ENCODE measurements around the gene C14orf180. TPM values are rescaled to one million over a fixed set of nuclear protein-coding genes. Genes with fewer than 3 reads are reported as not detected.

Gene C14orf180
- polyA plus RNA-seq, 2 of the 4 experiments (the other 2 are of a cell fraction), result not detected

GRCh38 chr14:104546591-104547309, 32.8 kb upstream of the C14orf180 start:
- CTCF ChIA-PET, result interaction anchor here (0.5 to 1.8 kb wide), 5 partner anchors 9 to 452 kb away, joined by 3 to 6 read pairs (median 3); no protein-coding TSS in a partner anchor
- no peaks in the 10 kb centered on the region for H3K4me1 ChIP-seq
- H3K27ac ChIP-seq, result no peak overlapping the region
- ATAC-seq (no peak), FAIRE-seq (no peak), DNase-seq (ENCODE audit: low read depth in 1 of 2, low spot score in 1 of 2) (no peak)
- POLR2A ChIA-PET, result interaction anchor here (0.7 kb wide), 1 partner anchor 9 kb away, joined by 3 read pairs; no protein-coding TSS in a partner anchor
- WGBS (ENCODE audit: missing lambda C conversion rate), result 67% methylated on average over 10 of the region's 19 CpGs
- H3K4me3 ChIP-seq, result no peak overlapping the region
- H3K9me3 ChIP-seq, result no peaks in the 10 kb centered on the region
- TF ChIP-seq EHF (CRISPR knock-in tag; IDR thresholded peaks at IDR 0.05), result no peak
- no peak for TF ChIP-seq HDAC2 (IDR thresholded peaks at IDR 0.05)
- no peak for TF ChIP-seq ZSCAN20 (CRISPR knock-in tag; IDR thresholded peaks at IDR 0.05)
- TF ChIP-seq MAFK (IDR thresholded peaks at IDR 0.05; ENCODE audit: partially characterized antibody), result no peak
- no peak for TF ChIP-seq CHD4 (IDR thresholded peaks at IDR 0.05; ENCODE audit: borderline replicate concordance)
- TF ChIP-seq HOXB5 (CRISPR knock-in tag; IDR thresholded peaks at IDR 0.05), result no peak
- TF ChIP-seq GATA3 (IDR thresholded peaks at IDR 0.05; ENCODE audit: borderline replicate concordance), result no peak
- TF ChIP-seq KDM5A (IDR thresholded peaks at IDR 0.05), result no peak
- no peak for TF ChIP-seq POLR2AphosphoS2 (conservative IDR thresholded peaks at IDR 0.05; ENCODE audit: low read length)
- no peak for TF ChIP-seq ESRRA (IDR thresholded peaks at IDR 0.05; ENCODE audit: borderline replicate concordance, low read length)
- no peak for TF ChIP-seq HEYL (CRISPR knock-in tag; IDR thresholded peaks at IDR 0.05)
- no peak for TF ChIP-seq MAX (IDR thresholded peaks at IDR 0.05)
- TF ChIP-seq REST (IDR thresholded peaks at IDR 0.05), result no peak
- no peak for TF ChIP-seq CEBPB (IDR thresholded peaks at IDR 0.05)
- no peak for TF ChIP-seq RAD21 (conservative IDR thresholded peaks at IDR 0.05 in 1 of 2, IDR thresholded peaks at IDR 0.05 in 1 of 2)
- TF ChIP-seq PHF8 (IDR thresholded peaks at IDR 0.05; ENCODE audit: borderline replicate concordance, low read depth), result no peak
- no peak for TF ChIP-seq FOSL2 (IDR thresholded peaks at IDR 0.05)
- no peak for TF ChIP-seq FOSL2 (CRISPR knock-in tag; IDR thresholded peaks at IDR 0.05)
- TF ChIP-seq POLR2A (IDR thresholded peaks at IDR 0.05; ENCODE audit: low read length), result no peak
- TF ChIP-seq TFCP2L1 (CRISPR knock-in tag; IDR thresholded peaks at IDR 0.05), result no peak
- H3K4me2 ChIP-seq, result no peak overlapping the region

GRCh38 chr14:104547310-104547997, 32.1 kb upstream of the C14orf180 start:
- no peak for DNase-seq (ENCODE audit: low read depth in 1 of 2, low spot score in 1 of 2)
- POLR2A ChIA-PET, result no interaction called here

More at GRCh38 chr14:104547310-104547997, 32.1 kb upstream of the C14orf180 start:
- CTCF ChIA-PET, result interaction anchor here (0.6 to 1.8 kb wide), 3 partner anchors 42 to 441 kb away, joined by 3 to 6 read pairs (median 3); no protein-coding TSS in a partner anchor
- Histone ChIP-seq H3K27ac (no peak overlapping the region), H3K4me2 (no peak overlapping the region), H3K4me1 (no peaks in the 10 kb centered on the region), H3K4me3 (no peak overlapping the region), H3K9me3 (no peaks in the 10 kb centered on the region)
- 26% methylated on average over 15 of the region's 18 CpGs for WGBS (ENCODE audit: missing lambda C conversion rate)
- TF ChIP-seq TFCP2L1 (CRISPR knock-in tag; IDR thresholded peaks at IDR 0.05), result no peak
- FAIRE-seq (no peak), ATAC-seq (no peak)
